ENCODE measurements around the gene PCDHA9.
"Not testable (repeated sequence)": the region's sequence is repeated elsewhere in the genome, so short reads cannot be mapped to it uniquely, and the experiment has no call there.

PCDHA9 gene

DNA sequence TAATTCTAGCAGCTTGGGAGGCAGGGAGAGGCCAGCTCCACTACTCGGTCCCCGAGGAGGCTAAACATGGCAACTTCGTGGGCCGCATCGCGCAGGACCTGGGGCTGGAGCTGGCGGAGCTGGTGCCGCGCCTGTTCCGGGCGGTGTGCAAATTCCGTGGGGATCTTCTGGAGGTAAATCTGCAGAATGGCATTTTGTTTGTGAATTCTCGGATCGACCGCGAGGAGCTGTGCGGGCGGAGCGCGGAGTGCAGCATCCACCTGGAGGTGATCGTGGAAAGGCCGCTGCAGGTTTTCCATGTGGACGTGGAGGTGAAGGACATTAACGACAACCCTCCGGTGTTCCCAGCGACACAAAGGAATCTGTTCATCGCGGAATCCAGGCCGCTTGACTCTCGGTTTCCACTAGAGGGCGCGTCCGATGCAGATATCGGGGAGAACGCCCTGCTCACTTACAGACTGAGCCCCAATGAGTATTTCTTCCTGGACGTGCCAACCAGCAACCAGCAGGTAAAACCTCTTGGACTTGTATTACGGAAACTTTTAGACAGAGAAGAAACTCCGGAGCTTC is 13.7 kb upstream of the PCDHA9 start:
- not testable (repeated sequence) for DNase-seq (ENCODE audit: low read depth in 2 of 2)

DNA sequence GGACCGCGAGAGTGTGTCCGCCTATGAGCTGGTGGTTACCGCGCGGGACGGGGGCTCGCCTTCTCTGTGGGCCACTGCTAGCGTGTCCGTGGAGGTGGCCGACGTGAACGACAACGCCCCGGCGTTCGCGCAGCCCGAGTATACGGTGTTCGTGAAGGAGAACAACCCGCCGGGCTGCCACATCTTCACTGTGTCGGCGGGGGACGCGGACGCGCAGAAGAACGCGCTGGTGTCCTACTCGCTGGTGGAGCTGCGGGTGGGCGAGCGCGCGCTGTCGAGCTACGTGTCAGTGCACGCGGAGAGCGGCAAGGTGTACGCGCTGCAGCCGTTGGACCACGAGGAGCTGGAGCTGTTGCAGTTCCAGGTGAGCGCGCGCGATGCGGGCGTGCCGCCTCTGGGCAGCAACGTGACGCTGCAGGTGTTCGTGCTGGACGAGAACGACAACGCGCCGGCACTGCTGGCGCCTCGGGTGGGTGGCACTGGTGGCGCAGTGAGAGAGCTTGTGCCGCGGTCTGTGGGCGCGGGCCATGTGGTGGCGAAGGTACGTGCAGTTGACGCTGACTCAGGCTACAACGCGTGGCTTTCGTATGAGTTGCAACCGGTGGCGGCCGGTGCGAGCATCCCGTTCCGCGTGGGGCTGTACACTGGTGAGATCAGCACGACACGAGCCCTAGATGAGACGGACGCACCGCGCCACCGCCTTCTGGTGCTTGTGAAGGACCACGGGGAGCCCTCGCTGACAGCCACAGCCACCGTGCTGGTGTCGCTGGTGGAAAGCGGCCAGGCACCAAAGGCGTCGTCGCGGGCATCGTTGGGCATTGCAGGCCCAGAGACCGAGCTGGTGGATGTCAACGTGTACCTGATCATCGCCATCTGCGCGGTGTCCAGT is 12.3 kb upstream of the PCDHA9 start:
- DNase-seq (ENCODE audit: low read depth in 2 of 2), result no peak

DNA sequence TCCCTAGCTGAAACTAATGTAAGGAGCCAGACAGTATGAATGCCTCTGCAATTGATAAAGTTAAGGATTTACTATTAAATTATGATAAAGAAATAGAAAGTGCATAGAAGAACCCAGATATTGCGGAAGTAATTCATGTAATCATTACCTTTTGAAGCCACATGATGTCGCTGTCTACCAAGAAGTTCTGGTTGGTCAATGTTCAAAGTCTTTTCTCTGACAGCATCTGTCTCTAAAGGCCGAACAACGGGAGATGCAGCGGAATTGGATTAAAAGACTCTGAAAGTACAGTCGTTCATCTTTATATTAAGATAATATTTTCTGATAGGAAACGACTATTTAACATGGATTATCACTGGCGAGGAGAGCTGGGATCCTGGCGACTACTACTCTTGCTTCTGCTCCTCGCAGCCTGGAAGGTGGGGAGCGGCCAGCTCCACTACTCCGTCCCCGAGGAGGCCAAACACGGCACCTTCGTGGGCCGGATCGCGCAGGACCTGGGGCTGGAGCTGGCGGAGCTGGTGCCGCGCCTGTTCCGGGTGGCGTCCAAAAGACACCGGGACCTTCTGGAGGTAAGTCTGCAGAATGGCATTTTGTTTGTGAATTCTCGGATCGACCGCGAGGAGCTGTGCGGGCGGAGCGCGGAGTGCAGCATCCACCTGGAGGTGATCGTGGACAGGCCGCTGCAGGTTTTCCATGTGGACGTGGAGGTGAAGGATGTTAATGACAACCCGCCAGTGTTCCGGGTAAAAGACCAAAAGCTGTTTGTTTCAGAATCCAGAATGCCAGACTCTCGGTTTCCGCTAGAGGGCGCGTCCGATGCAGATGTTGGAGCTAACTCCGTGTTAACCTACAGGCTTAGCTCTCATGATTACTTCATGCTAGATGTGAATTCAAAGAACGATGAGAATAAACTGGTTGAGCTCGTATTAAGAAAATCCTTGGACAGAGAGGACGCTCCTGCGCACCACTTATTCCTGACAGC is 6.9 kb upstream of the PCDHA9 start, which contains the start of gene PCDHA8:
Gene PCDHA8 (plus strand): TSS at position 210 of the 985 bp plus-strand sequence. CDS start 135 bp downstream, at position 345.
- DNase-seq (ENCODE audit: low read depth in 2 of 2), result no peak

DNA sequence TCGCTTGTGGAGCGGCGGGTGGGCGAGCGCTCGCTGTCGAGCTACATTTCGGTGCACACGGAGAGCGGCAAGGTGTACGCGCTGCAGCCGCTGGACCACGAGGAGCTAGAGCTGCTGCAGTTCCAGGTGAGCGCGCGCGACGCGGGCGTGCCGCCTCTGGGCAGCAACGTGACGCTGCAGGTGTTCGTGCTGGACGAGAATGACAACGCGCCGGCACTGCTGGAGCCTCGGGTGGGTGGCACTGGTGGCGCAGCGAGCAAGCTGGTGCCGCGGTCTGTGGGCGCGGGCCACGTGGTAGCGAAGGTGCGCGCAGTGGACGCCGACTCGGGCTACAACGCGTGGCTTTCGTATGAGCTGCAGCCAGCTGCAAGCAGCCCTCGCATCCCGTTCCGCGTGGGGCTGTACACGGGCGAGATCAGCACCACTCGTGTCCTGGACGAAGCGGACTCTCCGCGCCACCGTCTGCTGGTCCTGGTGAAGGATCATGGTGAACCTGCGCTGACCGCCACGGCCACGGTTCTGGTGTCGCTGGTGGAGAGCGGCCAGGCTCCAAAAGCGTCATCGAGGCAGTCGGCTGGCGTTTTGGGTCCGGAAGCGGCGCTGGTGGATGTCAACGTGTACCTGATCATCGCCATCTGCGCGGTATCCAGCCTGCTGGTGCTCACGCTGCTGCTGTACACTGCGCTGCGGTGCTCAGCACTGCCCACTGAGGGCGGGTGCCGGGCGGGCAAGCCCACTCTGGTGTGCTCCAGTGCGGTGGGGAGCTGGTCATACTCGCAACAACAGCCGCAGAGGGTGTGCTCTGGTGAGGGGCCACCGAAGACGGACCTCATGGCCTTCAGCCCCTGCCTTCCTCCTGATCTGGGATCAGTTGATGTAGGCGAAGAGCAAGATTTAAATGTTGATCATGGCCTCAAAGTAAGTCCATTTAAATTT is 5.1 kb upstream of the PCDHA9 start:
- DNase-seq (ENCODE audit: low read depth in 2 of 2), result no peak

DNA sequence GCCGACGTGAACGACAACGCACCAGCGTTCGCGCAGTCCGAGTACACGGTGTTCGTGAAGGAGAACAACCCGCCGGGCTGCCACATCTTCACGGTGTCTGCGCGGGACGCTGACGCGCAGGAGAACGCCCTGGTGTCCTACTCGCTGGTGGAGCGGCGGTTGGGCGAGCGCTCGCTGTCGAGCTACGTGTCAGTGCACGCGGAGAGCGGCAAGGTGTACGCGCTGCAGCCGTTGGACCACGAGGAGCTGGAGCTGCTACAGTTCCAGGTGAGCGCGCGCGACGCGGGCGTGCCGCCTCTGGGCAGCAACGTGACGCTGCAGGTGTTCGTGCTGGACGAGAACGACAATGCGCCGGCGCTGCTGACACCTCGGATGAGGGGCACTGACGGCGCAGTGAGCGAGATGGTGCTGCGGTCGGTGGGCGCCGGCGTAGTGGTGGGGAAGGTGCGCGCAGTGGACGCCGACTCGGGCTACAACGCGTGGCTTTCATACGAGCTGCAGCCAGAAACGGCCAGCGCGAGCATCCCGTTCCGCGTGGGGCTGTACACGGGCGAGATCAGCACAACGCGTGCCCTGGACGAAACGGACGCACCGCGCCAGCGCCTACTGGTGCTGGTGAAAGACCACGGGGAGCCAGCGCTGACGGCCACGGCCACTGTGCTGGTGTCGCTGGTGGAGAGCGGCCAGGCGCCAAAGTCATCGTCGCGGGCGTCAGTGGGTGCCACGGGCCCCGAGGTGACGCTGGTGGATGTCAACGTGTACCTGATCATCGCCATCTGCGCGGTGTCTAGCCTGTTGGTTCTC is 1.9 kb downstream of the PCDHA9 start:
- not testable (repeated sequence) for DNase-seq (ENCODE audit: low read depth in 2 of 2)

DNA sequence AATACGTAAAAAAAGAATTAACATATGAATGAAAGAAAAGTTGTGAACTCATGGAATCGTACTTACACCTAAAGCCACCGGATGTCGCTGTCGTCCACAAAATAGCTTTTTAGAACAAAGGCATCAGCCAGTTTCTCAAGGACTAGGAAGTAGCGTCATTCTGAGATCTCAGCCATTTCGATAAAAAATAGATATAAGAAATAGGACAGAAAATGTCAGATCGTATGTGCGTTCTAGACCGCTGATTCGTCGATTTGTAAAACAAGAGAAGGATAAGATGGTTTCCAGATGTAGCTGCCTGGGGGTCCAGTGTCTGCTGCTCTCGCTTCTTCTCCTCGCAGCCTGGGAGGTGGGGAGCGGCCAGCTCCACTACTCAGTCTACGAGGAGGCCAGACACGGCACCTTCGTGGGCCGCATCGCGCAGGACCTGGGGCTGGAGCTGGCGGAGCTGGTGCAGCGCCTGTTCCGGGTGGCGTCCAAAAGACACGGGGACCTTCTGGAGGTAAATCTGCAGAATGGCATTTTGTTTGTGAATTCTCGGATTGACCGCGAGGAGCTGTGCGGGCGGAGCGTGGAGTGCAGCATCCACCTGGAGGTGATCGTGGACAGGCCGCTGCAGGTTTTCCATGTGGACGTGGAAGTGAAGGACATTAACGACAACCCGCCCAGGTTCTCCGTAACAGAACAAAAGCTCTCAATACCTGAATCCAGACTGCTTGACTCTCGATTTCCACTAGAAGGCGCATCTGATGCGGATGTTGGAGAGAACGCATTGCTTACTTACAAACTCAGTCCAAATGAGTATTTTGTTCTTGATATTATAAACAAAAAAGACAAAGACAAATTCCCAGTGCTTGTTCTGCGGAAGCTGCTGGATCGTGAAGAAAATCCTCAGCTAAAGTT is 7.8 kb downstream of the PCDHA9 start, which contains the start of gene PCDHA10:
Gene PCDHA10 (plus strand): TSS at position 126 of the 903 bp plus-strand sequence. CDS start 152 bp downstream, at position 278.
- no peak for DNase-seq (ENCODE audit: low read depth in 2 of 2)

DNA sequence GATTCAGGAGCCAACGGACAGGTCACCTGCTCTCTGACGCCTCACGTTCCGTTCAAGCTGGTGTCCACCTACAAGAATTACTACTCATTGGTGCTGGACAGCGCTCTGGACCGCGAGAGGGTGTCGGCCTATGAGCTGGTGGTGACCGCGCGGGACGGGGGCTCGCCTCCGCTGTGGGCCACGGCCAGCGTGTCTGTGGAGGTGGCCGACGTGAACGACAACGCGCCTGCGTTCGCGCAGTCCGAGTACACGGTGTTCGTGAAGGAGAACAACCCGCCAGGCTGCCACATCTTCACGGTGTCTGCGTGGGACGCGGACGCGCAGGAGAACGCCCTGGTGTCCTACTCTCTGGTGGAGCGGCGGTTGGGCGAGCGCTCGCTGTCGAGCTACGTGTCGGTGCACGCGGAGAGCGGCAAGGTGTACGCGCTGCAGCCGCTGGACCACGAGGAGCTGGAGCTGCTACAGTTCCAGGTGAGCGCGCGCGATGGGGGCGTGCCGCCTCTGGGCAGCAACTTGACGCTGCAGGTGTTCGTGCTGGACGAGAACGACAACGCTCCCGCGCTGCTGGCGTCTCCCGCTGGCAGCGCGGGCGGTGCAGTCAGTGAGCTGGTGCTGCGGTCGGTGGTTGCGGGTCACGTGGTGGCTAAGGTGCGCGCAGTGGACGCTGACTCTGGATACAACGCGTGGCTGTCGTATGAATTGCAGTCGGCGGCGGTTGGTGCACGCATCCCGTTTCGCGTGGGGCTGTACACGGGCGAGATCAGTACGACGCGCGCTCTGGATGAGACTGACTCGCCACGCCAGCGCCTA is 9.2 kb downstream of the PCDHA9 start:
- no peak for DNase-seq (ENCODE audit: low read depth in 2 of 2)

DNA sequence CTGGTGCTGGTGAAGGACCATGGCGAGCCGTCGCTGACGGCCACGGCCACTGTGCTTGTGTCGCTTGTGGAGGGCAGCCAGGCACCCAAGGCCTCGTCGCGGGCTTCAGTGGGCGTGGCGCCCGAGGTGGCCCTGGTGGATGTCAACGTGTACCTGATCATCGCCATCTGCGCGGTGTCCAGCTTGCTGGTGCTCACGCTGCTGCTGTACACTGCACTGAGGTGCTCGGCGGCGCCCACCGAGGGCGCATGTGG is 9.7 kb downstream of the PCDHA9 start:
- DNase-seq (ENCODE audit: low read depth in 2 of 2), result no peak

DNA sequence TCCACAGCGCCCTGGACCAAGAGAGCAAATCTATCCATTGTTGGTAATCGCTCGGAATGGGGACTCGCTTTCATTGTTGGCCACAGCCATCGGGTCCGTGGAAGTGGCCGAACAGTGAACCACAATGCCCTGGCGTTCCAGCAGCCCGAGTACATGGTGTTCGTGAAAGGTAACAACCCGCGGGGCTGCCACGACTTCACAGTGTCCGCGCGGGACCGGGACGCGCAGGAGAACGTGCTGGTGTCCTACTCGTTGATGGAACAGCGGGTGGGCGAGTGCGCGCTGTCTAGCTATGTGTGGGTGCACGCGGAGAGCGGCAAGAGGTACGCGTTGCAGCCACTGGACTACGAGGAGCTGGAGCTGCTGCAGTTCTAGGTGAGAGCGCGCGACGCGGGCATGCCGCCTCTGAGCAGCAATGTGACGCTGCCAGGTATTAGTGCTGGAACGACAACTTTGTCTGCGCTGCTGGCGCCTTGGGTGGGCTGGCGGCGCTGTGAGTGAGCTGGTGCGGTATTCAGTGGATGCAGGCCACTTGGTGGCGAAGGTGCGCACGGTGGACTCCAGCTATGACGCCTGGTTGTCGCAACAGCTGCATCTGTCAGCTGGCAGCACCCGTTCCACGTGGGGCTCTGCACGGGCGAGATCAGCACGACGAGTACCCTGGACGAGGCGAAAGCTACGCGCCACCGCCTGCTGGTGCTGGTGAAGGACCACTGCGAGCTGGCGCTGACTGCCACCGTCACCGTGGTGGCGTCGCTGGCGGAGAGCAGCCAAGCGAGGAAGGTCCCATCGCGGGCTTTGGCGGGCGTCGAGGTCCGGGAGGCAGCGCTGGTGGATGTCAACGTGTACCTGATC is 14.5 kb downstream of the PCDHA9 start:
- DNase-seq (ENCODE audit: low read depth in 2 of 2), result no peak

DNA sequence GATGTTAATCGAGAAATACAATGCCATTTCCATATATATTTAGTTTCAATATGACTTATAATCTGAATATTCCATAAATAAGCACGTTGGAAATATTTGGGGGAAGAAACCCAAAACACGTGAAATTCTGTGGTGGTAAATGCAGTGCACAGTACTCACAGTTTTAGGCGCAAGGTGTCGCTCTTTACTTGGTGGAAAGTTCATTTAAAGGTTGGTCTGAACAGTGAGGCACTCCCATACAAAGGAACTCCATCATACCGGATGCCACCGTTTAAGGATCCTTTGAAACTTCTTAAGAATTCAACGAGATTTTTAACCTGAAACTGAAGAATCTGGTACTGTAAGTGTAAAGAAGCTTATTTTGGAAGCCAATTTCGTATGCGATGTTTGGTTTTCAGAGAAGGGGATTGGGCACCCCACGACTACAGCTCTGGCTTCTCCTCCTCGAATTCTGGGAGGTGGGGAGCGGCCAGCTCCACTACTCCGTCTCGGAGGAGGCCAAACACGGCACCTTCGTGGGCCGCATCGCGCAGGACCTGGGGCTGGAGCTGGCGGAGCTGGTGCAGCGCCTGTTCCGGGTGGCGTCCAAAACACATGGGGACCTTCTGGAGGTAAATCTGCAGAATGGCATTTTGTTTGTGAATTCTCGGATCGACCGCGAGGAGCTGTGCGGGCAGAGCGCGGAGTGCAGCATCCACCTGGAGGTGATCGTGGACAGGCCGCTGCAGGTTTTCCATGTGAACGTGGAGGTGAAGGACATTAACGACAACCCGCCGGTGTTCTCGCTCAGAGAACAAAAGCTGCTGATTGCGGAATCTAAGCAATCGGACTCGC is 20.8 kb downstream of the PCDHA9 start, which contains the start of gene PCDHA11:
Gene PCDHA11 (plus strand): TSS at position 237 of the 834 bp plus-strand sequence. CDS start 147 bp downstream, at position 384.
- DNase-seq (ENCODE audit: low read depth in 2 of 2), result no peak

DNA sequence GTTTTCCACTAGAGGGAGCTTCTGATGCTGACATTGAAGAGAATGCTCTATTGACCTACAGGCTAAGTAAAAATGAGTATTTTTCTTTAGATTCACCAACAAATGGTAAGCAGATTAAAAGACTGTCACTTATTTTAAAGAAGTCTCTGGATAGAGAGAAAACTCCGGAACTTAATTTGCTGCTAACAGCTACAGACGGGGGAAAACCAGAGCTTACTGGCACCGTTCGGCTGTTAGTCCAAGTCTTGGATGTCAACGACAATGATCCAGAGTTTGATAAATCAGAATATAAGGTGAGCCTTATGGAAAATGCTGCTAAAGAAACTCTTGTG is 21.3 kb downstream of the PCDHA9 start:
- DNase-seq (ENCODE audit: low read depth in 2 of 2), result no peak

DNA sequence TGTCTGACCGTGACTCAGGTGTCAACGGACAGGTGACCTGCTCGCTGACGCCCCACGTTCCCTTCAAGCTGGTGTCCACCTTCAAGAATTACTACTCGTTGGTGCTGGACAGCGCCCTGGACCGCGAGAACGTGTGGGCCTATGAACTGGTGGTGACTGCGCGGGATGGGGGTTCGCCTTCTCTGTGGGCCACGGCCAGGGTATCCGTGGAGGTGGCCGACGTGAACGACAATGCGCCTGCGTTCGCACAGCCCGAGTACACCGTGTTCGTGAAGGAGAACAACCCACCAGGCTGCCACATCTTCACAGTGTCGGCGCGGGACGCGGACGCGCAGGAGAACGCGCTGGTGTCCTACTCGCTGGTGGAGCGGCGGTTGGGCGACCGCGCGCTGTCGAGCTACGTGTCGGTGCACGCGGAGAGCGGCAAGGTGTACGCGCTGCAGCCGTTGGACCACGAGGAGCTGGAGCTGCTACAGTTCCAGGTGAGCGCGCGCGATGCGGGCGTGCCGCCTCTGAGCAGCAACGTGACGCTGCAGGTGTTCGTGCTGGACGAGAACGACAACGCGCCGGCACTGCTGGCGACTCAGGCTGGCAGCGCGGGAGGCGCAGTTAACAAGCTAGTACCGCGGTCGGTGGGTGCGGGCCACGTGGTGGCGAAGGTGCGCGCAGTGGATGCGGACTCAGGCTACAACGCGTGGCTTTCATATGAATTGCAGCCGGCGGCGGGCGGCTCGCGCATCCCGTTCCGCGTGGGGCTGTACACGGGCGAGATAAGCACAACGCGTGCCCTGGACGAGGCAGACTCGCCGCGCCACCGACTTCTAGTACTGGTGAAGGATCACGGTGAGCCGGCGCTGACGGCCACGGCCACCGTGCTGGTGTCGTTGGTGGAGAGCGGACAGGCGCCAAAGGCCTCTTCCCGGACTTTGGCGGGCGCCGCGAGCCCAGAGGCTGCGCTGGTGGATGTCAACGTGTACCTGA is 22.3 kb downstream of the PCDHA9 start:
- DNase-seq (ENCODE audit: low read depth in 2 of 2), result no peak

DNA sequence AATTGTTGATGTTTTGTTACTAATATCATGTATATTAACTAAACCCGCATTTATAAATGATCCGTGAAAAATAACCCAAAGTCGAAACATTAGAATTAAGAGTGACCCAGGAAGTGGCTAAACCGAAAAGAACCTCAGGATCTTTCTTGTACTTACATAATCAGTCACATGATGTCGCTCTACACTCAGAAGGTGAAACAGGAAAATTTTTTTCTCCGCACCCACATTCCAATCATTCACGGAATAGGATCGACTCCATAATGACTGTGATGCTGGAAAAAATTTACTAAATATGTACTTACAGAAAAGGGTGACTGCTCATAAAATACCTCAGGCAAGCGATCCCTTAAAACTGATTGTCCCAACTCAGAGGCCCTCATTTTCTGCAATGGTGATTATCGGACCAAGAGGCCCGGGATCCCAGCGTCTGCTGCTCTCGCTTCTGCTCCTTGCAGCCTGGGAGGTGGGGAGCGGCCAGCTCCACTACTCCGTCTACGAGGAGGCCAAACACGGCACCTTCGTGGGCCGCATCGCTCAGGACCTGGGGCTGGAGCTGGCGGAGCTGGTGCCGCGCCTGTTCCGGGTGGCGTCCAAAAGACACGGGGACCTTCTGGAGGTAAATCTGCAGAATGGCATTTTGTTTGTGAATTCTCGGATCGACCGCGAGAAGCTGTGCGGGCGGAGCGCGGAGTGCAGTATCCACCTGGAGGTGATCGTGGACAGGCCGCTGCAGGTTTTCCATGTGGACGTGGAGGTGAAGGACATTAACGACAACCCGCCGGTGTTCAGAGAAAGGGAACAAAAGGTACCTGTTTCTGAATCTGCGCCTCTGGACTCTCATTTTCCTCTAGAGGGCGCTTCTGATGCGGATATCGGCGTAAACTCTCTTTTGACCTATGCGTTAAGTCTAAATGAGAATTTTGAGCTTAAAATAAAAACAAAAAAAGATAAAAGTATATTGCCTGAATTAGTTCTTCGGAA is 27.2 kb downstream of the PCDHA9 start, which contains the start of gene PCDHA12:
Gene PCDHA12 (plus strand): TSS at position 224 of the 981 bp plus-strand sequence. CDS start 165 bp downstream, at position 389.
- no peak for DNase-seq (ENCODE audit: low read depth in 2 of 2)

All from activated CD8-positive, alpha-beta memory T cell treated with anti-CD3 and anti-CD28 coated beads for 4 hours (primary cell).